ENCODE results near the gene PLGLB2.
"Not testable (repeated sequence)": the region's sequence is repeated elsewhere in the genome, so short reads cannot be mapped to it uniquely, and the experiment has no call there.

The PLGLB2 gene

GRCh38 chr2:87747791-87748190, at the start of gene PLGLB2:
PLGLB2 (plus strand) TSS chr2:87748087; CDS start chr2:87748154, 67 bp downstream.
- DNase-seq, result not testable (repeated sequence)

- not testable (repeated sequence) for DNase-seq
These were observed 43.1 kb upstream of the PLGLB2 start for GRCh38 chr2:87704572-87705323.

GRCh38 chr2:87708368-87708767, 39.5 kb upstream of the PLGLB2 start:
- not testable (repeated sequence) for DNase-seq

- not testable (repeated sequence) for DNase-seq
These were observed 19.8 kb upstream of the PLGLB2 start for GRCh38 chr2:87727940-87728599.

- DNase-seq, result not testable (repeated sequence)
These were observed 7.0 kb upstream of the PLGLB2 start for GRCh38 chr2:87740928-87741327.

- DNase-seq, result not testable (repeated sequence)
These were observed 5.3 kb upstream of the PLGLB2 start for GRCh38 chr2:87742393-87743108.

GRCh38 chr2:87743638-87744037, 4.2 kb upstream of the PLGLB2 start:
- not testable (repeated sequence) for DNase-seq

- not testable (repeated sequence) for DNase-seq
These were observed 2.4 kb upstream of the PLGLB2 start for GRCh38 chr2:87745353-87745951.

GRCh38 chr2:87748524-87748923, 637 bp downstream of the PLGLB2 start:
- DNase-seq, result not testable (repeated sequence)

GRCh38 chr2:87750560-87750959, 2.7 kb downstream of the PLGLB2 start:
- DNase-seq, result not testable (repeated sequence)

GRCh38 chr2:87754759-87755158, 6.9 kb downstream of the PLGLB2 start:
- not testable (repeated sequence) for DNase-seq
